H1 (cell line): Measurements from ENCODE around the gene EED. TPM values are rescaled to one million over a fixed set of nuclear protein-coding genes. Genes with fewer than 3 reads are reported as not detected.

ENCODE experiments used
- CTCF ChIA-PET: fragments of 300-600 bp; sonication (Branson Sonifier 250); formaldehyde crosslinking; loops from one replicate; lab custom pipeline; 2021; ENCODE audit not compliant: partially characterized antibody; lab: Charles Lee
- POLR2A ChIA-PET: fragments of 300-600 bp; sonication (Branson Sonifier 250); formaldehyde crosslinking; loops from one replicate; lab custom pipeline; 2021; ENCODE audit warnings: inconsistent platforms; ENCODE audit not compliant: partially characterized antibody; lab: Charles Lee
- DNase-seq, 2 experiments: peaks; one replicate each; pipeline versions ENCODE4 v3.0.0 to v3.0.0-alpha.2; 2010 to 2022; ENCODE audit warnings: low spot score in 2 of 2, low read depth in 1 of 2, mixed read lengths in 1 of 2
- FAIRE-seq: peaks from 2 replicates; lab custom pipeline; 2011; peaks lifted over from hg19 to GRCh38; lab: Jason Lieb, UNC
- H2AFZ ChIP-seq: 2 replicates; pipeline ENCODE4 v1.8.1; 2012; ENCODE audit warnings: low read length, inconsistent platforms
- H2AK5ac ChIP-seq: 2 replicates; pipeline ENCODE4 v1.6.1; 2013; ENCODE audit warnings: low read depth, low read length
- H2BK120ac ChIP-seq: replicated peaks from 2 replicates; pipeline ENCODE3; 2013; ENCODE audit warnings: low read depth, low read length, inconsistent platforms
- H2BK12ac ChIP-seq: 2 replicates; pipeline ENCODE4 v1.6.1; 2013; ENCODE audit warnings: low read depth, low read length
- H2BK15ac ChIP-seq: 2 replicates; pipeline ENCODE4 v1.6.1; 2013; ENCODE audit warnings: low read length
- H2BK20ac ChIP-seq: 2 replicates; pipeline ENCODE4 v1.6.1; 2013; ENCODE audit warnings: low read length
- H2BK5ac ChIP-seq: 2 replicates; pipeline ENCODE4 v1.6.1; 2013; ENCODE audit warnings: low read depth, low read length
- H3K14ac ChIP-seq: 2 replicates; pipeline ENCODE4 v1.6.1; 2013; ENCODE audit warnings: inconsistent platforms; ENCODE audit not compliant: insufficient read length
- H3K18ac ChIP-seq: 2 replicates; pipeline ENCODE4 v1.6.1; 2013; ENCODE audit warnings: low read length; ENCODE audit errors: extremely low read depth
- H3K23ac ChIP-seq: 2 replicates; pipeline ENCODE4 v1.6.1; 2013; ENCODE audit warnings: inconsistent platforms; ENCODE audit not compliant: insufficient read length
- H3K23me2 ChIP-seq: 2 replicates; pipeline ENCODE4 v1.6.1; 2013; ENCODE audit warnings: low read depth, low read length
- H3K27ac ChIP-seq: 2 replicates; pipeline ENCODE4 v1.6.1; 2011; ENCODE audit warnings: low read depth, low read length, inconsistent platforms
- H3K27me3 ChIP-seq, 4 experiments: replicated peaks in 1 of 4; 1 replicate in 1 of 4; 2 replicates in 3 of 4; pipeline versions ENCODE4 v1.6.1 to v1.8.1; 2011 to 2013; ENCODE audit warnings: low read length in 3 of 4, mild to moderate bottlenecking in 3 of 4, inconsistent platforms in 2 of 4, mixed read lengths in 2 of 4, moderate library complexity in 1 of 4; ENCODE audit not compliant: control insufficient read depth in 3 of 4, insufficient read depth in 3 of 4; ENCODE audit errors: extremely low read depth in 1 of 4
- H3K36me3 ChIP-seq, 4 experiments: 2 replicates each; pipeline versions ENCODE4 v1.6.1 to v1.8.1; 2011 to 2013; ENCODE audit warnings: mild to moderate bottlenecking in 4 of 4, low read length in 3 of 4, moderate library complexity in 2 of 4, control low read depth in 1 of 4, inconsistent platforms in 1 of 4; ENCODE audit not compliant: insufficient read depth in 4 of 4, control insufficient read depth in 2 of 4
- H3K4ac ChIP-seq: replicated peaks from 2 replicates; pipeline ENCODE3; 2013; ENCODE audit warnings: low read length, low read depth, mixed read lengths, inconsistent platforms; ENCODE audit not compliant: insufficient read length
- H3K4me1 ChIP-seq, 4 experiments: replicated peaks in 1 of 4; 1 replicate in 1 of 4; 2 replicates in 3 of 4; pipeline versions ENCODE4 v1.6.1 to v1.8.1; 2011 to 2013; ENCODE audit warnings: low read length in 3 of 4, inconsistent platforms in 2 of 4, mixed read lengths in 1 of 4; ENCODE audit not compliant: insufficient read depth in 4 of 4, control insufficient read depth in 3 of 4
- H3K4me2 ChIP-seq, 2 experiments: 2 replicates each; pipeline versions ENCODE4 v1.6.1 to v1.8.1; 2011 to 2013; ENCODE audit warnings: low read depth in 2 of 2, low read length in 2 of 2, control low read depth in 1 of 2, inconsistent platforms in 1 of 2, mild to moderate bottlenecking in 1 of 2; ENCODE audit not compliant: insufficient read depth in 1 of 2
- H3K4me3 ChIP-seq, 4 experiments: fragments of 200-600, 300-600 bp in 1 of 4; sonication (generic), shearing (Covaris generic), sonication (Bioruptor Twin) in 1 of 4; 2 replicates each; pipeline versions ENCODE4 v1.5.1 to v1.8.1; 2011 to 2016; ENCODE audit warnings: low read length in 4 of 4, low read depth in 3 of 4, control low read depth in 2 of 4, inconsistent platforms in 2 of 4, mild to moderate bottlenecking in 2 of 4, mixed read lengths in 1 of 4, moderate library complexity in 1 of 4; ENCODE audit not compliant: insufficient read depth in 2 of 4; ENCODE audit errors: extremely low read depth in 1 of 4
- H3K56ac ChIP-seq: replicated peaks from 2 replicates; pipeline ENCODE3; 2013; ENCODE audit warnings: low read depth, mild to moderate bottlenecking, mixed read lengths, low read length, inconsistent platforms; ENCODE audit not compliant: insufficient read length
- H3K79me1 ChIP-seq: 2 replicates; pipeline ENCODE4 v1.6.1; 2013; ENCODE audit warnings: low read depth, low read length, control low read depth
- H3K79me2 ChIP-seq, 2 experiments: 2 replicates each; pipeline versions ENCODE4 v1.6.1 to v1.8.1; 2012 to 2013; ENCODE audit warnings: low read length in 2 of 2, mild to moderate bottlenecking in 2 of 2, inconsistent platforms in 1 of 2; ENCODE audit not compliant: insufficient read depth in 2 of 2, control insufficient read depth in 1 of 2
- H3K9ac ChIP-seq, 4 experiments: replicated peaks in 1 of 4; 1 replicate in 1 of 4; 2 replicates in 3 of 4; pipeline versions ENCODE4 v1.6.1 to v1.8.1; 2011 to 2013; ENCODE audit warnings: low read depth in 3 of 4, low read length in 3 of 4, control low read depth in 2 of 4, mild to moderate bottlenecking in 2 of 4, moderate library complexity in 2 of 4, inconsistent platforms in 1 of 4; ENCODE audit errors: extremely low read depth in 1 of 4
- H3K9me3 ChIP-seq, 2 experiments: 2 replicates each; pipeline versions ENCODE4 v1.6.1 to v1.8.1; 2012 to 2013; ENCODE audit warnings: mild to moderate bottlenecking in 2 of 2, moderate library complexity in 2 of 2, control low read depth in 1 of 2, inconsistent platforms in 1 of 2, low read depth in 1 of 2, low read length in 1 of 2, mixed read lengths in 1 of 2; ENCODE audit not compliant: insufficient read depth in 2 of 2
- H4K20me1 ChIP-seq, 2 experiments: replicated peaks in 1 of 2; 2 replicates each; pipeline versions ENCODE3 to v1.8.1; 2011 to 2013; ENCODE audit warnings: inconsistent platforms in 2 of 2, low read length in 2 of 2, mild to moderate bottlenecking in 1 of 2; ENCODE audit not compliant: insufficient read depth in 2 of 2, control insufficient read depth in 1 of 2
- H4K5ac ChIP-seq: 2 replicates; pipeline ENCODE4 v1.6.1; 2013; ENCODE audit warnings: low read length, low read depth, mixed read lengths, inconsistent platforms; ENCODE audit not compliant: insufficient read length
- H4K8ac ChIP-seq: 2 replicates; pipeline ENCODE4 v1.8.0; 2013; ENCODE audit warnings: mild to moderate bottlenecking, moderate library complexity, low read length, inconsistent platforms; ENCODE audit not compliant: insufficient read depth; ENCODE audit errors: extremely low read depth
- H4K91ac ChIP-seq: replicated peaks from 2 replicates; pipeline ENCODE3; 2013; ENCODE audit warnings: low read length, mixed read lengths, inconsistent platforms; ENCODE audit not compliant: insufficient read length
- CHD2 ChIP-seq: IDR thresholded peaks from 2 replicates; pipeline ENCODE4 v1.6.1; 2012; ENCODE audit warnings: low read length, improper control_type of control experiment
- CTBP2 ChIP-seq: IDR thresholded peaks from 2 replicates; pipeline ENCODE4 v1.7.0; 2011; ENCODE audit warnings: borderline replicate concordance, mild to moderate bottlenecking, moderate library complexity, mixed read lengths, low read length; ENCODE audit not compliant: insufficient read depth, insufficient read length
- GTF2F1 ChIP-seq: IDR thresholded peaks from 2 replicates; pipeline ENCODE4 v1.6.1; 2012; ENCODE audit warnings: low read depth, low read length, improper control_type of control experiment, borderline replicate concordance
- JUND ChIP-seq: IDR thresholded peaks from 2 replicates; pipeline ENCODE4 v1.6.1; 2011; ENCODE audit warnings: mild to moderate bottlenecking, improper control_type of control experiment, low read length
- POLR2AphosphoS5 ChIP-seq: IDR thresholded peaks from 2 replicates; pipeline ENCODE4 v1.6.1; 2011; ENCODE audit warnings: low read depth, low read length
- RNF2 ChIP-seq: fragments of 200-900, 300-1000 bp; sonication (generic); IDR thresholded peaks from 2 replicates; pipeline ENCODE4 v1.7.1; 2016; ENCODE audit warnings: borderline replicate concordance, low read depth, mild to moderate bottlenecking, antibody characterized with exemption, low read length; ENCODE audit not compliant: poor library complexity, severe bottlenecking; ENCODE audit errors: missing control alignments
- RXRA ChIP-seq: IDR thresholded peaks from 2 replicates; pipeline ENCODE4 v1.6.1; 2011; ENCODE audit warnings: low read depth, mild to moderate bottlenecking, low read length, moderate library complexity; ENCODE audit not compliant: insufficient read depth
- TEAD4 ChIP-seq: IDR thresholded peaks from 2 replicates; pipeline ENCODE4 v1.6.1; 2012; ENCODE audit warnings: low read depth, low read length, inconsistent platforms, mixed read lengths
- WGBS, 2 experiments: shearing (Covaris generic) in 1 of 2; methylation state at CpG; one replicate each; pipeline versions ENCODE4 v1.1.6 to v1.1.7; 2013 to 2015; ENCODE audit warnings: low lambda C conversion rate in 2 of 2, mixed read lengths in 2 of 2, inconsistent platforms in 1 of 2, low coverage in 1 of 2, missing lambda C conversion rate in 1 of 2; ENCODE audit not compliant: insufficient replicate concordance in 2 of 2, insufficient coverage in 1 of 2, insufficient read length in 1 of 2; ENCODE audit errors: extremely low coverage in 1 of 2, missing lambda C conversion rate in 1 of 2; 5-methylcytosine and 5-hydroxymethylcytosine counted together
- polyA plus RNA-seq, 7 experiments: library from polyadenylated mRNA; depleted of rRNA in 3 of 7; stranded (reverse) in 5 of 7; unstranded in 2 of 7; fragments of >200 nt in 5 of 7; fragments of 200-250 nt in 2 of 7; gene quantifications; 1 replicate in 5 of 7; 2 replicates in 1 of 7; 4 replicates in 1 of 7; pipeline versions ENCODE4 v1.2.1 to v1.2.3, GENCODE V29; 2011 to 2013; ENCODE audit warnings: missing spikeins in 2 of 7, mixed read lengths in 2 of 7
- total RNA-seq: library from RNA; stranded (reverse); fragmentation: NEBNext Ultra II Directional; extraction: Animal tissue kit (Norgen Biotek cat#: 25700); gene quantifications from 2 replicates; pipeline ENCODE4 v1.2.1, GENCODE V29; 2021
- TF ChIP-seq, protein P1 (sequence below): IDR thresholded peaks from 2 replicates; pipeline ENCODE4 v1.6.1; 2012; ENCODE audit warnings: inconsistent platforms
- TF ChIP-seq, protein P2 (sequence below): IDR thresholded peaks from 2 replicates; pipeline ENCODE4 v1.6.1; 2011; ENCODE audit warnings: low read depth, mild to moderate bottlenecking, low read length; ENCODE audit not compliant: insufficient read depth

The EED gene
- total and polyA plus RNA-seq, 2 of the 8 experiments (the other 6 are each of a cell fraction or from before 2014, with no cell fraction given) = 12.6 to 26.9 TPM

DNA sequence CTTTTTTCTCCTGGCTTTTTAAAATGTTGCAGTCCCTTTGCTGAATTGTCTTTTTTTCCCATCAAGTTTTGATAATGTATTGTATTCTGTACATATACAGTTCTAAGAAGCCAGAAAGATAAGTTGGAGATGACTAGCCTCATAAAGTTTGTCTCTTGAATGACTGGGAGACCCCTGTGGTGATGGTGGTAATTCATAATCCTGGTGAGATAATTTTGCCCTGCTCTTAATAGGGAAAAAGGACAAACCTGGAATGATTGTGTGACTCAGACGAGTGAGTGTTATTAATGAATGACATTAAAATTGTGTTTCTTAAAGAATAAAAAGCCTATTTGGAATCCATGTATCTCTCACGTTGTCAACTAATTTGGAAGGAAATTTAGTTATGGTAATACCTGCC lies 58.7 kb downstream of the EED start:
- 87% methylated on average over 2 of the region's 2 CpGs; no CpG with 5 or more reads in 1 of the 2 experiments for WGBS, 2 experiments

More for the DNA sequence above, 58.7 kb downstream of the EED start:
- Histone ChIP-seq H3K36me3 (peaks cover 0 to 3% (median 0%) of the 10 kb centered on the region in 4 experiments; a peak in 1 of 8 replicates), H2AK5ac (no peak overlapping the region), H2BK20ac (no peak overlapping the region), H3K4me1 (no peaks in the 10 kb centered on the region; a peak in 1 of 7 replicates), H3K79me1 (no peaks in the 10 kb centered on the region; the same call in 1 of the 2 replicates), H3K4me3 (peak overlapping the region in 3 of 4 experiments; percentile 89 to 95 (median 94); a peak in 5 of 8 replicates), H3K27me3 (no peaks in the 10 kb centered on the region; a peak in 1 of 7 replicates), H4K5ac (no peak overlapping the region), H3K27ac (no peak overlapping the region)
- FAIRE-seq = no peak
- TF ChIP-seq RXRA = no peak
- no peak for TF ChIP-seq GTF2F1
- TF ChIP-seq RNF2 = no peak
- TF ChIP-seq, protein P1, sequence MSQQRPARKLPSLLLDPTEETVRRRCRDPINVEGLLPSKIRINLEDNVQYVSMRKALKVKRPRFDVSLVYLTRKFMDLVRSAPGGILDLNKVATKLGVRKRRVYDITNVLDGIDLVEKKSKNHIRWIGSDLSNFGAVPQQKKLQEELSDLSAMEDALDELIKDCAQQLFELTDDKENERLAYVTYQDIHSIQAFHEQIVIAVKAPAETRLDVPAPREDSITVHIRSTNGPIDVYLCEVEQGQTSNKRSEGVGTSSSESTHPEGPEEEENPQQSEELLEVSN = no peak
- TF ChIP-seq JUND = no peak
- TF ChIP-seq, protein P2, sequence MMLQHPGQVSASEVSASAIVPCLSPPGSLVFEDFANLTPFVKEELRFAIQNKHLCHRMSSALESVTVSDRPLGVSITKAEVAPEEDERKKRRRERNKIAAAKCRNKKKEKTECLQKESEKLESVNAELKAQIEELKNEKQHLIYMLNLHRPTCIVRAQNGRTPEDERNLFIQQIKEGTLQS = no peak
- TF ChIP-seq CTBP2 = no peak
- TF ChIP-seq POLR2AphosphoS5 = no peak
- TF ChIP-seq CHD2 = no peak
- TF ChIP-seq TEAD4 = no peak
- TF ChIP-seq, all 59 proteins: peak for 0
- peak overlapping the region; percentile 73 to 83 for H3K4me2 ChIP-seq
- H2BK120ac ChIP-seq = no peak overlapping the region
- POLR2A ChIA-PET = interaction anchor here (1.2 to 1.4 kb wide), 2 partner anchors 11 to 42 kb away, joined by 5 to 7 read pairs; no protein-coding TSS in a partner anchor
- no peaks in the 10 kb centered on the region for H3K9me3 ChIP-seq
- no peak overlapping the region for H3K18ac ChIP-seq
- H3K9ac ChIP-seq = no peak overlapping the region
- peaks cover 0 to 28% of the 10 kb centered on the region in 2 experiments; a peak in 2 of 4 replicates for H3K79me2 ChIP-seq
- H3K4ac ChIP-seq = no peak overlapping the region
- CTCF ChIA-PET = interaction anchor here (3.7 kb wide), 1 partner anchor 11 kb away, joined by 20 read pairs; no protein-coding TSS in a partner anchor
- H2BK5ac ChIP-seq = no peak overlapping the region
- no peaks in the 10 kb centered on the region for H3K23me2 ChIP-seq
- no peak overlapping the region for H2AFZ ChIP-seq
- no peak overlapping the region for H3K14ac ChIP-seq
- H4K20me1 ChIP-seq = no peaks in the 10 kb centered on the region
- no peak overlapping the region for H4K8ac ChIP-seq
- no peak overlapping the region for H2BK15ac ChIP-seq
- no peak overlapping the region for H4K91ac ChIP-seq
- DNase-seq = no peak
- no peak overlapping the region for H3K56ac ChIP-seq
- no peak overlapping the region for H3K23ac ChIP-seq
- no peak overlapping the region for H2BK12ac ChIP-seq
